Stimulated activated naive CD4-positive, alpha-beta T cell treated with Interleukin-2 at 50 U/mL for 16 hours (primary cell): ENCODE data around the gene ARL3.
A peak's percentile ranks its signal among the peaks of the same experiment; 100 is the strongest.
"Not testable (repeated sequence)": the region's sequence is repeated elsewhere in the genome, so short reads cannot be mapped to it uniquely, and the experiment has no call there.

Experiments used
- DNase-seq: peaks from one replicate; lab custom pipeline; 2025; lab: John Stamatoyannopoulos, UW

ARL3 gene

GRCh38 chr10:102673236-102673818 is 40.9 kb downstream of the ARL3 start:
- no peak for DNase-seq

GRCh38 chr10:102670871-102671434 is 43.2 kb downstream of the ARL3 start:
- DNase-seq: no peak

GRCh38 chr10:102670065-102670670 is 44.0 kb downstream of the ARL3 start:
- DNase-seq: no peak

GRCh38 chr10:102669206-102670064 is 44.8 kb downstream of the ARL3 start:
- no peak for DNase-seq

- DNase-seq: no peak
These were observed 45.7 kb downstream of the ARL3 start for GRCh38 chr10:102668326-102669107.

GRCh38 chr10:102667411-102667810 is 46.8 kb downstream of the ARL3 start:
- DNase-seq: not testable (repeated sequence)

- DNase-seq: no peak
These were observed 48.2 kb downstream of the ARL3 start for GRCh38 chr10:102665904-102666509.

- no peak for DNase-seq
These were observed 52.6 kb downstream of the ARL3 start for GRCh38 chr10:102661658-102662028.

- DNase-seq: peak; percentile 65
These were observed 53.1 kb downstream of the ARL3 start for GRCh38 chr10:102660888-102661657.

GRCh38 chr10:102658802-102659201 is 55.4 kb downstream of the ARL3 start:
- no peak for DNase-seq

- no peak for DNase-seq
These were observed 56.0 kb downstream of the ARL3 start for GRCh38 chr10:102657984-102658724.

GRCh38 chr10:102657451-102657850 is 56.7 kb downstream of the ARL3 start:
- no peak for DNase-seq

GRCh38 chr10:102656791-102657371 is 57.3 kb downstream of the ARL3 start:
- DNase-seq: no peak

- DNase-seq: no peak
These were observed 58.2 kb downstream of the ARL3 start for GRCh38 chr10:102656026-102656425.

GRCh38 chr10:102654969-102655368 is 59.2 kb downstream of the ARL3 start:
- DNase-seq: no peak

GRCh38 chr10:102654566-102654965 is 59.6 kb downstream of the ARL3 start:
- no peak for DNase-seq

GRCh38 chr10:102653060-102653459 is 61.1 kb downstream of the ARL3 start:
- DNase-seq: no peak

- DNase-seq: no peak
These were observed 61.9 kb downstream of the ARL3 start for GRCh38 chr10:102652170-102652916.
